ENCODE data around the gene CAMK2D.

DNA sequence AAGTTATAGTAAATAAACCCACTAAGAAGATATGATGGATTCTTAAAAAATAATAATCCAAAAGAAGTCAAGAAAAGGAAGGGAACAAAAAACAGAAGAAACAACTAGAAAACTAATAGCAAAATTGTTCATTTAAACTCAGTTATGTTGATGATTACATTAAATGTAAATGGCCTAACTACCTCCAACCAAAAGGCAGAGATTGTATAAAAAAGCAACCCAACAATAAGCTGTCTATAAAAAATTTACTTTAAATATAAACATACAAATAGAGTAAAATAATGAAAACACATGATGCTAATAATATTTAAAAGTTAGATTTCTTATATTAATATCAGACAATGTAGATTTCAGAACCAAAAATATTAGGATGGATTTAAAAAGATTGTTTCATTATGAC lies 340.6 kb downstream of the CAMK2D start:
- TF ChIP-seq, protein P1, sequence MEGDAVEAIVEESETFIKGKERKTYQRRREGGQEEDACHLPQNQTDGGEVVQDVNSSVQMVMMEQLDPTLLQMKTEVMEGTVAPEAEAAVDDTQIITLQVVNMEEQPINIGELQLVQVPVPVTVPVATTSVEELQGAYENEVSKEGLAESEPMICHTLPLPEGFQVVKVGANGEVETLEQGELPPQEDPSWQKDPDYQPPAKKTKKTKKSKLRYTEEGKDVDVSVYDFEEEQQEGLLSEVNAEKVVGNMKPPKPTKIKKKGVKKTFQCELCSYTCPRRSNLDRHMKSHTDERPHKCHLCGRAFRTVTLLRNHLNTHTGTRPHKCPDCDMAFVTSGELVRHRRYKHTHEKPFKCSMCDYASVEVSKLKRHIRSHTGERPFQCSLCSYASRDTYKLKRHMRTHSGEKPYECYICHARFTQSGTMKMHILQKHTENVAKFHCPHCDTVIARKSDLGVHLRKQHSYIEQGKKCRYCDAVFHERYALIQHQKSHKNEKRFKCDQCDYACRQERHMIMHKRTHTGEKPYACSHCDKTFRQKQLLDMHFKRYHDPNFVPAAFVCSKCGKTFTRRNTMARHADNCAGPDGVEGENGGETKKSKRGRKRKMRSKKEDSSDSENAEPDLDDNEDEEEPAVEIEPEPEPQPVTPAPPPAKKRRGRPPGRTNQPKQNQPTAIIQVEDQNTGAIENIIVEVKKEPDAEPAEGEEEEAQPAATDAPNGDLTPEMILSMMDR (IDR thresholded peaks at IDR 0.05; ENCODE audit: poor library complexity) = no peak
- TF ChIP-seq EZH2 (IDR thresholded peaks at IDR 0.05; ENCODE audit: borderline replicate concordance) = no peak

Measured in hepatocyte (in vitro differentiated cells).